Astrocyte (in vitro differentiated cells and primary cell): ENCODE data around the gene TIGD4. TPM values are rescaled to one million over a fixed set of nuclear protein-coding genes. Genes with fewer than 3 reads are reported as not detected.

Experiments
- DNase-seq: peaks from one replicate; pipeline ENCODE4 v3.0.0-alpha.2; 2010; ENCODE audit warnings: low read depth
- FAIRE-seq: peaks from 2 replicates; lab custom pipeline; 2011; peaks lifted over from hg19 to GRCh38; lab: Jason Lieb, UNC
- H2AFZ ChIP-seq: 2 replicates; pipeline ENCODE4 v1.6.0; 2012; ENCODE audit warnings: low read depth, low read length, inconsistent platforms
- H3K27ac ChIP-seq: 2 replicates; pipeline ENCODE4 v1.5.1; 2011; ENCODE audit warnings: low read depth, low read length, inconsistent platforms
- H3K27me3 ChIP-seq: 2 replicates; pipeline ENCODE4 v1.6.0; 2011; ENCODE audit warnings: low read length, inconsistent platforms; ENCODE audit not compliant: insufficient read depth
- H3K36me3 ChIP-seq: 2 replicates; pipeline ENCODE4 v1.5.1; 2011; ENCODE audit warnings: low read length, inconsistent platforms; ENCODE audit not compliant: insufficient read depth
- H3K4me1 ChIP-seq: 2 replicates; pipeline ENCODE4 v1.5.1; 2011; ENCODE audit warnings: low read length, inconsistent platforms; ENCODE audit not compliant: insufficient read depth
- H3K4me2 ChIP-seq: 2 replicates; pipeline ENCODE4 v1.6.0; 2012; ENCODE audit warnings: low read length, inconsistent platforms
- H3K4me3 ChIP-seq: 2 replicates; pipeline ENCODE4 v1.5.1; 2011; ENCODE audit warnings: low read depth, mild to moderate bottlenecking, low read length, inconsistent platforms; ENCODE audit not compliant: insufficient read depth
- H3K79me2 ChIP-seq: 2 replicates; pipeline ENCODE4 v1.6.0; 2012; ENCODE audit warnings: mild to moderate bottlenecking, low read length, inconsistent platforms; ENCODE audit not compliant: insufficient read depth
- H3K9ac ChIP-seq: 2 replicates; pipeline ENCODE4 v1.6.0; 2012; ENCODE audit warnings: mild to moderate bottlenecking, low read length, inconsistent platforms
- H3K9me3 ChIP-seq: 2 replicates; pipeline ENCODE4 v1.5.1; 2012; ENCODE audit warnings: low read depth, mild to moderate bottlenecking, low read length, inconsistent platforms; ENCODE audit not compliant: insufficient read depth
- H4K20me1 ChIP-seq: 2 replicates; pipeline ENCODE4 v1.6.0; 2012; ENCODE audit warnings: low read length, inconsistent platforms; ENCODE audit not compliant: insufficient read depth
- H3K27ac Mint-ChIP-seq: one replicate; pipeline ENCODE4 v1.8.0; 2021; ENCODE audit warnings: mild to moderate bottlenecking, mixed read lengths; ENCODE audit not compliant: unreplicated experiment
- H3K27me3 Mint-ChIP-seq: one replicate; pipeline ENCODE4 v1.8.0; 2021; ENCODE audit warnings: low read depth, mixed read lengths; ENCODE audit not compliant: unreplicated experiment
- H3K36me3 Mint-ChIP-seq: one replicate; pipeline ENCODE4 v1.8.0; 2021; ENCODE audit warnings: low read depth, mixed read lengths; ENCODE audit not compliant: unreplicated experiment
- H3K4me1 Mint-ChIP-seq: one replicate; pipeline ENCODE4 v1.8.0; 2021; ENCODE audit warnings: low read depth, mixed read lengths; ENCODE audit not compliant: unreplicated experiment
- H3K4me3 Mint-ChIP-seq: one replicate; pipeline ENCODE4 v1.8.0; 2021; ENCODE audit warnings: mild to moderate bottlenecking, moderate library complexity, mixed read lengths; ENCODE audit not compliant: unreplicated experiment
- H3K9me3 Mint-ChIP-seq: one replicate; pipeline ENCODE4 v1.8.0; 2021; ENCODE audit warnings: mild to moderate bottlenecking, mixed read lengths; ENCODE audit not compliant: unreplicated experiment
- EZH2 ChIP-seq: IDR thresholded peaks from 2 replicates; pipeline ENCODE4 v1.6.1; 2012; ENCODE audit warnings: mild to moderate bottlenecking, low read length, inconsistent platforms; ENCODE audit not compliant: insufficient read depth
- total RNA-seq: library from RNA; stranded (reverse); gene quantifications from 2 replicates; pipeline ENCODE4 v1.2.1, GENCODE V29; 2021
- TF ChIP-seq, protein P1 (sequence below): IDR thresholded peaks from 2 replicates; pipeline ENCODE4 v1.5.1; 2011; ENCODE audit warnings: low read depth, mild to moderate bottlenecking, inconsistent platforms, low read length, moderate library complexity; ENCODE audit not compliant: insufficient read depth

The TIGD4 gene
- total RNA-seq, 1 donor from 2014 or later = 0.23 TPM

DNA sequence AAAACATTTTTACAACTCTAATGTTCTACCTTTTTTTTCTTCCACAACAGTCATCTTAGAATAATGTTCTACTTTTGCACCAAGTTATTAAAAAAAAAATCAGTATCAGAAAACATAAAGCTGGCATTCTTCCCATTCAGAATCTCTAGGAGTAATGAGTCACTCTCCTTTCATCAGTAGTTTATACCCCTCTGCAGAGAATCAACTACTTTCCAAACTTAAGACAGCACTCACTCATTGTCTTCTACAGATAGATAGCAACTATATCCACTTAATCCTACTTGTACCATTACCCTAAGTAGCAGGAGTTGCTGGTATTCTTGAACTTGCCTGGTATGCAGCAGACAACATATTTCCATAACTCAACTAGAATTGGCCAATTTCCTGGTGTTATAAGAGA is 3.2 kb downstream of the TIGD4 start:
- no peak overlapping the region for H3K27ac ChIP-seq
- H3K27me3 ChIP-seq = peaks cover 5% of the 10 kb centered on the region
- no peak overlapping the region for H2AFZ ChIP-seq
- H3K9me3 ChIP-seq = no peaks in the 10 kb centered on the region
- DNase-seq (no peak), FAIRE-seq (no peak)
- no peak overlapping the region for H3K4me3 ChIP-seq
- H3K79me2 ChIP-seq = peaks cover 17% of the 10 kb centered on the region
- H4K20me1 ChIP-seq = peaks cover 11% of the 10 kb centered on the region
- Mint-ChIP-seq H3K4me3 (no peak overlapping the region), H3K9me3 (no peaks in the 10 kb centered on the region), H3K27ac (no peak overlapping the region), H3K27me3 (no peaks in the 10 kb centered on the region), H3K36me3 (no peaks in the 10 kb centered on the region), H3K4me1 (peaks cover 6% of the 10 kb centered on the region)
- no peak for TF ChIP-seq EZH2
- TF ChIP-seq, protein P1, sequence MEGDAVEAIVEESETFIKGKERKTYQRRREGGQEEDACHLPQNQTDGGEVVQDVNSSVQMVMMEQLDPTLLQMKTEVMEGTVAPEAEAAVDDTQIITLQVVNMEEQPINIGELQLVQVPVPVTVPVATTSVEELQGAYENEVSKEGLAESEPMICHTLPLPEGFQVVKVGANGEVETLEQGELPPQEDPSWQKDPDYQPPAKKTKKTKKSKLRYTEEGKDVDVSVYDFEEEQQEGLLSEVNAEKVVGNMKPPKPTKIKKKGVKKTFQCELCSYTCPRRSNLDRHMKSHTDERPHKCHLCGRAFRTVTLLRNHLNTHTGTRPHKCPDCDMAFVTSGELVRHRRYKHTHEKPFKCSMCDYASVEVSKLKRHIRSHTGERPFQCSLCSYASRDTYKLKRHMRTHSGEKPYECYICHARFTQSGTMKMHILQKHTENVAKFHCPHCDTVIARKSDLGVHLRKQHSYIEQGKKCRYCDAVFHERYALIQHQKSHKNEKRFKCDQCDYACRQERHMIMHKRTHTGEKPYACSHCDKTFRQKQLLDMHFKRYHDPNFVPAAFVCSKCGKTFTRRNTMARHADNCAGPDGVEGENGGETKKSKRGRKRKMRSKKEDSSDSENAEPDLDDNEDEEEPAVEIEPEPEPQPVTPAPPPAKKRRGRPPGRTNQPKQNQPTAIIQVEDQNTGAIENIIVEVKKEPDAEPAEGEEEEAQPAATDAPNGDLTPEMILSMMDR = no peak
- no peak overlapping the region for H3K4me2 ChIP-seq
- peaks cover 4% of the 10 kb centered on the region for H3K4me1 ChIP-seq
- H3K9ac ChIP-seq = no peak overlapping the region
- H3K36me3 ChIP-seq = no peaks in the 10 kb centered on the region

DNA sequence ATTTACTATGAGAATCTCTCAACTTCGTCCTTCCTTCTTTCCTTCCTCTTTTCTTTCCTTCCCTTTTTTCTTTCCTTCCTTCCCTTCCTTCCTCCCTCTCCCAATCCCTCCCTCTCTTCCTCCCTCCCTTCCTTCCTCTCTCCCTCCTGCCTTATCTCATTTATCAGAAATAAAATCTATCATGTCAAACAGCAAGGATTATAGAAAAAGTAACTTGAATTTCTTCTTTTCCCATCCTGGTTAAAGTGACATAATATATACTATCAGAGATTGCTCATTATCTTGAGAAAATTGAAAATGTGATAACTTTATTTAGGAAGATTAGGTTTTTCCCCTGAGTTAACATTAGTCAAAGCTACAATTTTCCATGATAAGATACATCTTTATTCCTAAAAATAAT is 5.6 kb downstream of the TIGD4 start:
- no peak overlapping the region for H3K27ac Mint-ChIP-seq
- no peak for FAIRE-seq

DNA sequence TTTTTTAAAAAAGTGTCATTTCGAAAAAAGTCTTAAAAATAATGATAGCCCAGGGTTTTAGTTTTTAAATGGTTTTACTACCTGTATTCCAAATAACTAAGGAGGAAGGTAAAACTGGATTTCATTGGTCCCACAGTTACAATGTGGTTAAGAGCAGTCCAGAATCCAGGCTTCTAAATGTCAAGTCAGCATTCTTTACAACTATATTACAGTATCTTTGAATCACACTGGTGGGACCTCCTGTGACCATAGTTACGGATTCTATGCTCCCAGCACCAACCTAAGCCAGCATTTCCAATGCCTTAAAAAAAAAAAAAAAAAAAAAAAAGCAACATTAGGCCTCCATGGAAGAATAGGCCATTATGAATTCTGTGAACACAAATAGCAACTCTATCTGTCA is 6.2 kb downstream of the TIGD4 start:
- no peak overlapping the region for H2AFZ ChIP-seq
- DNase-seq (no peak), FAIRE-seq (no peak)
- Mint-ChIP-seq H3K36me3 (no peaks in the 10 kb centered on the region), H3K9me3 (no peaks in the 10 kb centered on the region), H3K27ac (no peak overlapping the region), H3K4me1 (peaks cover 4% of the 10 kb centered on the region), H3K4me3 (no peak overlapping the region), H3K27me3 (no peaks in the 10 kb centered on the region)
- H3K9ac ChIP-seq = no peak overlapping the region
- no peak for TF ChIP-seq EZH2
- TF ChIP-seq, protein P1 = no peak
- H3K4me1 ChIP-seq = no peaks in the 10 kb centered on the region
- H3K4me2 ChIP-seq = no peak overlapping the region
- H3K27ac ChIP-seq = no peak overlapping the region
- no peaks in the 10 kb centered on the region for H3K36me3 ChIP-seq
- H3K27me3 ChIP-seq = peaks cover 5% of the 10 kb centered on the region
- H3K4me3 ChIP-seq = no peak overlapping the region
- no peaks in the 10 kb centered on the region for H3K79me2 ChIP-seq
- H3K9me3 ChIP-seq = no peaks in the 10 kb centered on the region
- no peaks in the 10 kb centered on the region for H4K20me1 ChIP-seq

More for the DNA sequence above, 5.6 kb downstream of the TIGD4 start:
- H3K27ac ChIP-seq = no peak overlapping the region
- no peaks in the 10 kb centered on the region for H4K20me1 ChIP-seq
- no peak overlapping the region for H3K4me3 Mint-ChIP-seq
- peaks cover 4% of the 10 kb centered on the region for H3K4me1 ChIP-seq
- no peak for DNase-seq
- H3K79me2 ChIP-seq = no peaks in the 10 kb centered on the region
- no peaks in the 10 kb centered on the region for H3K36me3 Mint-ChIP-seq
- H3K4me3 ChIP-seq = no peak overlapping the region
- no peak overlapping the region for H3K9ac ChIP-seq
- H3K27me3 ChIP-seq = peaks cover 5% of the 10 kb centered on the region
- H2AFZ ChIP-seq = no peak overlapping the region
- H3K27me3 Mint-ChIP-seq = no peaks in the 10 kb centered on the region
- H3K36me3 ChIP-seq = no peaks in the 10 kb centered on the region
- TF ChIP-seq, protein P1 = no peak
- no peak for TF ChIP-seq EZH2
- H3K9me3 ChIP-seq = no peaks in the 10 kb centered on the region
- no peak overlapping the region for H3K4me2 ChIP-seq
- H3K9me3 Mint-ChIP-seq = no peaks in the 10 kb centered on the region
- H3K4me1 Mint-ChIP-seq = peaks cover 4% of the 10 kb centered on the region
